ENCODE data around the gene ZNF804A. TPM values are rescaled to one million over a fixed set of nuclear protein-coding genes. Genes with fewer than 3 reads are reported as not detected.
"Not testable (repeated sequence)": the region's sequence is repeated elsewhere in the genome, so short reads cannot be mapped to it uniquely, and the experiment has no call there.

Gene ZNF804A
- total RNA-seq, 1 experiment from 2014 or later, result not detected

- POLR2A ChIA-PET, result no interaction called here
- CTCF ChIA-PET, result no interaction called here
- H3K9me3 Mint-ChIP-seq (ENCODE audit: unreplicated experiment), result no peaks in the 10 kb centered on the region
- no peaks in the 10 kb centered on the region; the same call in 1 of the 2 replicates for H3K4me1 ChIP-seq
- H3K27ac Mint-ChIP-seq (ENCODE audit: unreplicated experiment), result no peak overlapping the region
- no peaks in the 10 kb centered on the region for H3K27me3 Mint-ChIP-seq (ENCODE audit: insufficient read depth, unreplicated experiment)
- H3K9me3 ChIP-seq, result no peaks in the 10 kb centered on the region
- BruUV-seq (replicated peaks), result no TSS peak
- DNase-seq, result no peak
- no peaks in the 10 kb centered on the region for H3K27me3 ChIP-seq (replicated peaks; ENCODE audit: control insufficient read depth, insufficient read depth, low read length)
- intact Hi-C loops (cut with micrococcal nuclease; ENCODE audit: unreplicated experiment), result no loop called here
- no peak overlapping the region for H3K4me3 ChIP-seq (ENCODE audit: low read depth, low read length)
- no peaks in the 10 kb centered on the region for H3K36me3 Mint-ChIP-seq (ENCODE audit: insufficient read depth, unreplicated experiment)
- H3K4me3 Mint-ChIP-seq (ENCODE audit: unreplicated experiment), result no peak overlapping the region
- H3K4me1 Mint-ChIP-seq (ENCODE audit: low read depth, unreplicated experiment), result no peaks in the 10 kb centered on the region
- no peak for TF ChIP-seq CTCF (IDR thresholded peaks at IDR 0.05; ENCODE audit: insufficient read depth in 1 of 2, low read depth in 1 of 2, low read length in 1 of 2, severe bottlenecking in 1 of 2, unreplicated experiment in 1 of 2)
- no peaks in the 10 kb centered on the region for H3K36me3 ChIP-seq (ENCODE audit: control insufficient read depth, insufficient read depth, low read length)
These were observed 157.8 kb downstream of the ZNF804A start for GRCh38 chr2:184756161-184756560.

GRCh38 chr2:184756885-184757284, 158.6 kb downstream of the ZNF804A start:
- no peak for TF ChIP-seq CTCF (IDR thresholded peaks at IDR 0.05; ENCODE audit: insufficient read depth in 1 of 2, low read depth in 1 of 2, low read length in 1 of 2, severe bottlenecking in 1 of 2, unreplicated experiment in 1 of 2)
- ChIA-PET POLR2A (no interaction called here), CTCF (no interaction called here)
- no peak for DNase-seq
- intact Hi-C loops (cut with micrococcal nuclease; ENCODE audit: unreplicated experiment), result no loop called here
- H3K9me3 ChIP-seq, result no peaks in the 10 kb centered on the region
- H3K36me3 ChIP-seq (ENCODE audit: control insufficient read depth, insufficient read depth, low read length), result no peaks in the 10 kb centered on the region
- no peak overlapping the region for H3K4me3 ChIP-seq (ENCODE audit: low read depth, low read length)
- no TSS peak for BruUV-seq (replicated peaks)
- Mint-ChIP-seq H3K27ac (ENCODE audit: unreplicated experiment) (no peak overlapping the region), H3K4me3 (ENCODE audit: unreplicated experiment) (no peak overlapping the region), H3K36me3 (ENCODE audit: insufficient read depth, unreplicated experiment) (no peaks in the 10 kb centered on the region), H3K9me3 (ENCODE audit: unreplicated experiment) (no peaks in the 10 kb centered on the region), H3K27me3 (ENCODE audit: insufficient read depth, unreplicated experiment) (no peaks in the 10 kb centered on the region), H3K4me1 (ENCODE audit: low read depth, unreplicated experiment) (no peaks in the 10 kb centered on the region)
- H3K27me3 ChIP-seq (replicated peaks; ENCODE audit: control insufficient read depth, insufficient read depth, low read length), result no peaks in the 10 kb centered on the region
- H3K4me1 ChIP-seq, result no peaks in the 10 kb centered on the region; the same call in 1 of the 2 replicates

GRCh38 chr2:184759557-184760255, 161.4 kb downstream of the ZNF804A start:
- intact Hi-C loops (cut with micrococcal nuclease; ENCODE audit: unreplicated experiment); H3K27me3 ChIP-seq (replicated peaks; ENCODE audit: control insufficient read depth, insufficient read depth, low read length); POLR2A ChIA-PET; H3K4me1 Mint-ChIP-seq (ENCODE audit: low read depth, unreplicated experiment); H3K36me3 Mint-ChIP-seq (ENCODE audit: insufficient read depth, unreplicated experiment); H3K9me3 ChIP-seq; H3K36me3 ChIP-seq (ENCODE audit: control insufficient read depth, insufficient read depth, low read length); H3K9me3 Mint-ChIP-seq (ENCODE audit: unreplicated experiment); BruUV-seq (replicated peaks); H3K27ac Mint-ChIP-seq (ENCODE audit: unreplicated experiment); H3K4me1 ChIP-seq; H3K27me3 Mint-ChIP-seq (ENCODE audit: insufficient read depth, unreplicated experiment); CTCF ChIA-PET; DNase-seq; H3K4me3 ChIP-seq (ENCODE audit: low read depth, low read length); H3K4me3 Mint-ChIP-seq (ENCODE audit: unreplicated experiment): not testable (repeated sequence)
